Ovary (tissue), 9 donors: ENCODE measurements around the gene HLCS. TPM values are rescaled to one million over a fixed set of nuclear protein-coding genes. Genes with fewer than 3 reads are reported as not detected.

Source experiments
- DNase-seq, 5 donors: peaks; one replicate each; pipeline ENCODE4 v3.0.0-alpha.2; 2019 to 2020
- H3K27ac ChIP-seq, 2 donors: fragments of 200-600 bp; one replicate each; pipeline versions ENCODE4 v1.5.1 to v1.8.0; 2019 to 2022
- H3K27me3 ChIP-seq: fragments of 200-600 bp; one replicate; pipeline ENCODE4 v1.8.0; 2022
- H3K36me3 ChIP-seq: fragments of 200-600 bp; sonication (generic); one replicate; pipeline ENCODE4 v1.5.1; 2019
- H3K4me1 ChIP-seq: one replicate; pipeline ENCODE4 v1.8.1; 2013; ENCODE audit warnings: mild to moderate bottlenecking, moderate library complexity; ENCODE audit not compliant: insufficient read depth
- H3K4me3 ChIP-seq: fragments of 200-600 bp; sonication (generic); one replicate; pipeline ENCODE4 v1.5.1; 2017
- H3K9me3 ChIP-seq, 2 donors: fragments of 200-600 bp in 1 of 2; sonication (generic) in 1 of 2; one replicate each; pipeline versions ENCODE4 v1.5.1 to v1.8.1; 2013 to 2019; ENCODE audit warnings: mild to moderate bottlenecking in 1 of 2, moderate library complexity in 1 of 2
- EP300 ChIP-seq: sonication (generic); formaldehyde crosslinking; IDR thresholded peaks from one replicate; pipeline ENCODE4 v1.6.1; 2017; ENCODE audit warnings: antibody characterized with exemption
- POLR2A ChIP-seq: fragments of 450-650 bp; IDR thresholded peaks from one replicate; pipeline ENCODE4 v1.6.1; 2017; ENCODE audit warnings: antibody characterized with exemption, mild to moderate bottlenecking, moderate library complexity
- WGBS, 3 donors: extraction: QIAGEN DNeasy Blood & Tissue Kit in 1 of 3; methylation state at CpG; one replicate each; pipeline versions ENCODE4 v1.1.5 to v1.1.7; 2013 to 2017; 5-methylcytosine and 5-hydroxymethylcytosine counted together
- intact Hi-C, 4 donors: fragments of 100-400 bp; cut with DNase I; formaldehyde crosslinking; loops; one replicate each; pipeline versions ENCODE4 v1.11.0 to v1.15.1; 2022 to 2023
- polyA plus RNA-seq, 2 donors: library from polyadenylated mRNA; stranded (reverse); fragments of 200-250 nt in 1 of 2; fragments of 350-450 nt in 1 of 2; fragmentation: Illumina TruSeq in 1 of 2; extraction: RNeasy Lipid Tissue Mini Kit (QIAGEN cat#74804) in 1 of 2; gene quantifications; one replicate each; pipeline ENCODE4 v1.2.3, GENCODE V29; 2013 to 2014
- total RNA-seq, 7 donors: library from RNA; depleted of rRNA in 2 of 7; stranded (reverse); fragments of >200 nt in 2 of 7; fragmentation: NEBNext Ultra II Directional in 3 of 7; extraction: Animal tissue kit (Norgen Biotek cat#: 25700) in 3 of 7; gene quantifications; one replicate each; pipeline versions ENCODE4 v1.1.0 to v1.2.4, GENCODE V29; 2016 to 2023
- TF ChIP-seq, protein P1 (sequence below), 3 donors: fragments of 450-650 bp in 2 of 3; fragments of 200-600 bp in 1 of 3; IDR thresholded peaks; one replicate each; pipeline versions ENCODE4 v1.5.1 to v1.8.0; 2016 to 2022; ENCODE audit warnings: antibody characterized with exemption in 3 of 3, mild to moderate bottlenecking in 1 of 3
- donor health status: DM: no; HTN: no; CAD: no; lungs with moderate emphysema.
- donor health status: DM: no; HTN: no; CAD: no.
- donor health status: Bipolar disorder and iron deficiency.
- donor health status: DM: yes; HTN: yes; CAD: no.
- donor health status: DM: no; HTN: no; CAD: no.
- donor health status: DM: yes; HTN: yes; CAD: no.

HLCS gene
- total and polyA plus RNA-seq, 9 donors: 4.0 to 20.3 (median 12.4) TPM

DNA sequence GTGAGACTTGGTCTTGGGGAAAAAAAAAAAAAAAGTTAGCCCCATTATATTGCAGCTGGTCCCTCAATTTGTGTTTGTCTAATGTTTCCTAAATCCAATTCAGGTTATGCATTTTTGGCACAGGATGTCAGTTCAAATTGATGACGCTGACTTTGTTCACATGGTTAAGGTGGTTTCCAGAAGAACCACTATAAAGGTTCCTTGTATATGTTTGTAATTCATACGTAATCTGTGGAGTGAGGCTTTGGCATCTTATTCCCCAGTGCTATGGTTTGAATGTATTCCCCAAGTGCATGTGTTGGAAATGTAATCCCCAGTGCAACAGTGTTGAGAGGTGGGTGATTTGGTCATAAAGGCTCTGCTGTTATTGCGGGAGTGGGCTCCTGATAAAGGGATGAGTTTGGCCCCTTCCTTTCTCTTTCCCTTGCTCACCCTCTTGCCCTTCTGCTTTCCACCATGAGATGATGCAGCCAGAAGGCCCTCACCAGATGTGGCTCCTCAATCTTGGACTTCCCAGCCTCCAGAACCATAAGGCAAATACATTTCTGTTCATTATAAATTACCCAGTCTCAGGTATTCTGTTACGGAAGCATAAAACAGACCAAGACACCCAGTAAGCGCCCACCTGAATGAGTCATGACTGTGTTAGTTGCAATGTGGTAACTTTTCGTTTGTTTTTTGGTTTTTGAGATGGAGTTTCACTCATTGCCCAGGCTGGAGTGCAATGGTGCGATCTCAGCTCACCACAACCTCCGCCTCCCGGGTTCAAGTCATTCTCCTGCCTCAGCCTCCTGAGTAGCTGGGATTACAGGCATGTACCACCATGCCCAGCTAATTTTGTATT is 19.5 kb upstream of the HLCS start:
- peaks cover under 1% of the 10 kb centered on the region for H3K4me1 ChIP-seq
- WGBS, 3 donors: 77 to 98% (median 95%) methylated on average over 9 of the region's 9 CpGs
- H3K4me3 ChIP-seq: no peak overlapping the region
- no peak overlapping the region for H3K27ac ChIP-seq
- intact Hi-C loops: no loop called here
- no peaks in the 10 kb centered on the region for H3K36me3 ChIP-seq
- no peaks in the 10 kb centered on the region for H3K9me3 ChIP-seq
- H3K27me3 ChIP-seq: no peaks in the 10 kb centered on the region
- TF ChIP-seq POLR2A: no peak
- TF ChIP-seq EP300: no peak
- no peak for DNase-seq

DNA sequence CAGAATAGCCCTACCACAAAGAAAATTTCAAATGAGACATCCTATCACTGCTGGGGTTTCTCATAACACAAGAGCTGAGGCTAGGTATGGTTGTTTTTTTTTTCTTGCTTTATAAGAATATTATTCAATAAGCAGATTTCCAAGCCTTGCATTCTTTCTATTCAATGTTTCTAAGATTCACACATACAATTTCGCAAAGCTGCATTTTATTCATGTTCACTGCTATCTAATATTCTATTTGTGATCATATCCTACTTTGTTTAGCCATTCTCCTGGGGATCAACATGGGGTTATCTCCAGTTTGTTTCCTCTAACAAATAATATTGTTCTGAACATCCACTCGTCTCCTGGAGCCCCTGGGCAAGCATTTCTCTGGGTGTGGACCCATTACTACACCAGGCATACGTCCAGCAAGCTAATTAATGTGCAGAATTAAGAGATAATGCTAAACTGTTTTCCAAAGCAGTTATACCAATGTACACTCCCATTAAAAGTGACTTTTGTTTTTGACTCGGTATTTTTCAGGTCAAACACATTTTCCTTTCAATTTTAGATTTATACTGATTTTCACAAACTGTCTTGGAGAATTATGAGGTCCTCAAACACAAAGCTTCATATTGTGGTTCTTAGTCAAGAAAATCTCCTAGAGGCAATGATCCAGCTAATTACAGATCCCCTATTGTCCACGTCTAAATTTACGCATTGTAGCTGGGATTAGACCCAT is 15.7 kb upstream of the HLCS start:
- no peak overlapping the region for H3K27ac ChIP-seq
- WGBS, 3 donors: 70 to 73% (median 72%) methylated on average over 6 of the region's 6 CpGs
- H3K9me3 ChIP-seq: no peaks in the 10 kb centered on the region
- intact Hi-C loops: no loop called here
- peaks cover 8% of the 10 kb centered on the region for H3K4me1 ChIP-seq
- TF ChIP-seq EP300 (no peak), POLR2A (no peak)
- TF ChIP-seq, protein P1, sequence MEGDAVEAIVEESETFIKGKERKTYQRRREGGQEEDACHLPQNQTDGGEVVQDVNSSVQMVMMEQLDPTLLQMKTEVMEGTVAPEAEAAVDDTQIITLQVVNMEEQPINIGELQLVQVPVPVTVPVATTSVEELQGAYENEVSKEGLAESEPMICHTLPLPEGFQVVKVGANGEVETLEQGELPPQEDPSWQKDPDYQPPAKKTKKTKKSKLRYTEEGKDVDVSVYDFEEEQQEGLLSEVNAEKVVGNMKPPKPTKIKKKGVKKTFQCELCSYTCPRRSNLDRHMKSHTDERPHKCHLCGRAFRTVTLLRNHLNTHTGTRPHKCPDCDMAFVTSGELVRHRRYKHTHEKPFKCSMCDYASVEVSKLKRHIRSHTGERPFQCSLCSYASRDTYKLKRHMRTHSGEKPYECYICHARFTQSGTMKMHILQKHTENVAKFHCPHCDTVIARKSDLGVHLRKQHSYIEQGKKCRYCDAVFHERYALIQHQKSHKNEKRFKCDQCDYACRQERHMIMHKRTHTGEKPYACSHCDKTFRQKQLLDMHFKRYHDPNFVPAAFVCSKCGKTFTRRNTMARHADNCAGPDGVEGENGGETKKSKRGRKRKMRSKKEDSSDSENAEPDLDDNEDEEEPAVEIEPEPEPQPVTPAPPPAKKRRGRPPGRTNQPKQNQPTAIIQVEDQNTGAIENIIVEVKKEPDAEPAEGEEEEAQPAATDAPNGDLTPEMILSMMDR (IDR thresholded peaks at IDR 0.05): no peak
- no peak for DNase-seq
- no peak overlapping the region for H3K4me3 ChIP-seq
- no peaks in the 10 kb centered on the region for H3K27me3 ChIP-seq
- no peaks in the 10 kb centered on the region for H3K36me3 ChIP-seq

- Histone ChIP-seq H3K27me3 (no peaks in the 10 kb centered on the region), H3K4me1 (peaks cover 8% of the 10 kb centered on the region), H3K36me3 (no peaks in the 10 kb centered on the region), H3K9me3 (no peaks in the 10 kb centered on the region), H3K4me3 (no peak overlapping the region), H3K27ac (no peak overlapping the region)
- intact Hi-C loops: no loop called here
- 33 to 52% (median 36%) methylated on average over 2 of the region's 2 CpGs for WGBS, 3 donors
- TF ChIP-seq, protein P1 (IDR thresholded peaks at IDR 0.05): no peak
- no peak for TF ChIP-seq EP300
- TF ChIP-seq POLR2A: no peak
- no peak for DNase-seq
Measured at GRCh38 chr21:36981049-36981391, 14.6 kb upstream of the HLCS start.

GRCh38 chr21:36980280-36981048 is 14.0 kb upstream of the HLCS start:
- WGBS, 3 donors: 3 to 7% (median 6%) methylated on average over 35 to 53 of the region's 53 CpGs
- Histone ChIP-seq H3K36me3 (no peaks in the 10 kb centered on the region), H3K4me1 (peaks cover 8% of the 10 kb centered on the region), H3K27me3 (no peaks in the 10 kb centered on the region), H3K27ac (peak overlapping the region in 1 of 2 donors; percentile 50), H3K4me3 (peak overlapping the region; percentile 41), H3K9me3 (no peaks in the 10 kb centered on the region)
- intact Hi-C loops: no loop called here
- peak; percentile 23 to 62 (median 33) for DNase-seq
- TF ChIP-seq EP300 (no peak), POLR2A (no peak)
- TF ChIP-seq, protein P1 (IDR thresholded peaks at IDR 0.05): no peak
